Progenitor cell of endocrine pancreas (in vitro differentiated cells): ENCODE measurements around the gene DGKB. TPM values are rescaled to one million over a fixed set of nuclear protein-coding genes. Genes with fewer than 3 reads are reported as not detected.
A peak's percentile ranks its signal among the peaks of the same experiment; 100 is the strongest.

Source experiments
- DNase-seq: peaks from one replicate; pipeline ENCODE4 v3.0.0; 2021; ENCODE audit warnings: low spot score; ENCODE audit not compliant: unreplicated experiment
- H3K27ac Mint-ChIP-seq: 2 replicates; pipeline ENCODE4 v1.8.0; 2021; ENCODE audit warnings: mild to moderate bottlenecking, moderate library complexity, mixed read lengths
- H3K27me3 Mint-ChIP-seq: 2 replicates; pipeline ENCODE4 v1.8.0; 2021; ENCODE audit warnings: mixed read lengths
- H3K36me3 Mint-ChIP-seq: 2 replicates; pipeline ENCODE4 v1.8.0; 2022; ENCODE audit warnings: mixed read lengths; ENCODE audit not compliant: insufficient read depth
- H3K4me1 Mint-ChIP-seq: 2 replicates; pipeline ENCODE4 v1.8.0; 2021; ENCODE audit warnings: low read depth, mixed read lengths
- H3K4me3 Mint-ChIP-seq: 2 replicates; pipeline ENCODE4 v1.8.0; 2021; ENCODE audit warnings: low read depth, mild to moderate bottlenecking, moderate library complexity, mixed read lengths
- H3K9me3 Mint-ChIP-seq: 2 replicates; pipeline ENCODE4 v1.8.0; 2021; ENCODE audit warnings: low read depth, mixed read lengths
- CTCF ChIP-seq: fragments of 200-600 bp; sonication (generic); IDR thresholded peaks from one replicate; pipeline ENCODE4 v1.5.0; 2021; ENCODE audit warnings: antibody characterized with exemption, mild to moderate bottlenecking; ENCODE audit not compliant: unreplicated experiment
- total RNA-seq: library from RNA; stranded (reverse); gene quantifications from 2 replicates; pipeline ENCODE4 v1.2.1, GENCODE V29; 2021

The DGKB gene
- total RNA-seq, 1 donor from 2014 or later: 0.74 TPM

GRCh38 chr7:14637968-14638367 is 264.6 kb downstream of the DGKB start:
- Mint-ChIP-seq H3K36me3 (no peaks in the 10 kb centered on the region), H3K27ac (no peak overlapping the region), H3K9me3 (peaks cover 4% of the 10 kb centered on the region), H3K4me1 (peaks cover 29% of the 10 kb centered on the region), H3K27me3 (no peaks in the 10 kb centered on the region), H3K4me3 (no peak overlapping the region)
- DNase-seq: no peak
- TF ChIP-seq CTCF: no peak

- H3K36me3 Mint-ChIP-seq: no peaks in the 10 kb centered on the region
Measured at GRCh38 chr7:14635955-14636354, 266.6 kb downstream of the DGKB start.

GRCh38 chr7:14630048-14630447 is 272.5 kb downstream of the DGKB start:
- no peaks in the 10 kb centered on the region for H3K36me3 Mint-ChIP-seq
- peaks cover 13% of the 10 kb centered on the region for H3K4me1 Mint-ChIP-seq
- no peak overlapping the region for H3K27ac Mint-ChIP-seq
- no peak for TF ChIP-seq CTCF
- H3K4me3 Mint-ChIP-seq: no peak overlapping the region
- H3K9me3 Mint-ChIP-seq: no peaks in the 10 kb centered on the region
- H3K27me3 Mint-ChIP-seq: no peaks in the 10 kb centered on the region
- no peak for DNase-seq

More at GRCh38 chr7:14635955-14636354, 266.6 kb downstream of the DGKB start:
- Mint-ChIP-seq H3K27ac (no peak overlapping the region), H3K9me3 (peaks cover 4% of the 10 kb centered on the region), H3K4me1 (peaks cover 29% of the 10 kb centered on the region), H3K27me3 (no peaks in the 10 kb centered on the region), H3K4me3 (no peak overlapping the region)
- TF ChIP-seq CTCF: no peak
- DNase-seq: no peak

GRCh38 chr7:14628516-14628915 is 274.0 kb downstream of the DGKB start:
- Mint-ChIP-seq H3K4me1 (peaks cover 10% of the 10 kb centered on the region), H3K27me3 (no peaks in the 10 kb centered on the region), H3K36me3 (no peaks in the 10 kb centered on the region), H3K4me3 (no peak overlapping the region), H3K27ac (no peak overlapping the region), H3K9me3 (no peaks in the 10 kb centered on the region)
- no peak for TF ChIP-seq CTCF
- DNase-seq: no peak

GRCh38 chr7:14626076-14626475 is 276.5 kb downstream of the DGKB start:
- no peak overlapping the region for H3K4me3 Mint-ChIP-seq
- peak overlapping the region; percentile 73 for H3K27ac Mint-ChIP-seq
- no peaks in the 10 kb centered on the region for H3K9me3 Mint-ChIP-seq
- no peaks in the 10 kb centered on the region for H3K36me3 Mint-ChIP-seq
- peaks cover 10% of the 10 kb centered on the region for H3K4me1 Mint-ChIP-seq
- H3K27me3 Mint-ChIP-seq: no peaks in the 10 kb centered on the region
- DNase-seq: no peak
- no peak for TF ChIP-seq CTCF
